ENCODE data around the gene JPH4.

GRCh38 chr14:23609001-23609400, 30.4 kb upstream of the JPH4 start:
- TF ChIP-seq CTCF (conservative IDR thresholded peaks at IDR 0.05 in 1 of 2, IDR thresholded peaks at IDR 0.05 in 1 of 2; ENCODE audit: low read depth in 1 of 2, low read length in 2 of 2): no peak
- no peak for TF ChIP-seq EZH2 (IDR thresholded peaks at IDR 0.05; ENCODE audit: low read length, missing control alignments)
